Esophagus (tissue), 2 donors: Measurements from ENCODE around the gene SPATA9. TPM values are rescaled to one million over a fixed set of nuclear protein-coding genes. Genes with fewer than 3 reads are reported as not detected.

Source experiments
- H3K27ac ChIP-seq, 2 donors: one replicate each; pipeline ENCODE4 v1.5.1; 2013; ENCODE audit warnings: low read depth in 2 of 2, mild to moderate bottlenecking in 2 of 2, inconsistent platforms in 1 of 2, low read length in 1 of 2, moderate library complexity in 1 of 2
- H3K27me3 ChIP-seq, 2 donors: one replicate each; pipeline ENCODE4 v1.6.1; 2013; ENCODE audit warnings: low read length in 2 of 2, control low read depth in 1 of 2, mild to moderate bottlenecking in 1 of 2; ENCODE audit not compliant: insufficient read depth in 2 of 2, control insufficient read depth in 1 of 2
- H3K36me3 ChIP-seq, 2 donors: one replicate each; pipeline ENCODE4 v1.6.1; 2013; ENCODE audit warnings: low read length in 1 of 2; ENCODE audit not compliant: control insufficient read depth in 2 of 2, insufficient read depth in 2 of 2
- H3K4me1 ChIP-seq, 2 donors: one replicate each; pipeline ENCODE4 v1.6.1; 2013; ENCODE audit warnings: low read length in 1 of 2; ENCODE audit not compliant: control insufficient read depth in 2 of 2, insufficient read depth in 2 of 2
- H3K4me3 ChIP-seq, 2 donors: one replicate each; pipeline ENCODE4 v1.5.1; 2013; ENCODE audit warnings: low read length in 2 of 2, mild to moderate bottlenecking in 2 of 2, low read depth in 1 of 2, moderate library complexity in 1 of 2
- H3K9me3 ChIP-seq, 2 donors: one replicate each; pipeline ENCODE4 v1.6.1; 2013; ENCODE audit warnings: mild to moderate bottlenecking in 2 of 2, low read depth in 1 of 2, low read length in 1 of 2, moderate library complexity in 1 of 2; ENCODE audit not compliant: control insufficient read depth in 2 of 2, insufficient read depth in 1 of 2
- WGBS, 2 donors: extraction: QIAGEN DNeasy Blood & Tissue Kit; methylation state at CpG; one replicate each; pipeline ENCODE4 v1.1.7; 2013; 5-methylcytosine and 5-hydroxymethylcytosine counted together
- polyA plus RNA-seq, 2 donors: library from polyadenylated mRNA; stranded (reverse); fragments of 200-250 nt; gene quantifications; one replicate each; pipeline ENCODE4 v1.2.3, GENCODE V29; 2013
- donor health status: healthy with polysubstance abuse.
- donor health status: Bipolar disorder and iron deficiency.

The SPATA9 gene
- polyA plus RNA-seq, 2 donors = 0.06 TPM; not detected in 1

DNA sequence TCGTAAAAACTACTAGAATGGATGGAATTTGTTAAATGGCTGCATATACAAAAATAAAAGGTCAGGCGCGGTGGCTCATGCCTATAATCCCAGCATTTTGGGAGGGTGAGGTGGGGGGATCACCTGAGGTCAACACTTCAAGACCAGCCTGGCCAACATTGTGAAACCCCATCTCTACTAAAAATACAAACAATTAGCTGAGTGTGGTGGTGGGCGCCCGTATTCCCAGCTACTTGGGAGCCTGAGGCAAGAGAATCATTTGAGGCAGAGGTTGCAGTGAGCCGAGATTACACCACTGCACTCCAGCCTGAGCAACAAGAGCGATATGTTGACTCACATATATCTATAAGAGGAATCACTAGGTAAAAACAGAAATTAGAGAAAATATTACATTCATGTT lies 72.2 kb downstream of the SPATA9 start:
- Histone ChIP-seq H3K4me3 (no peak overlapping the region), H3K4me1 (no peaks in the 10 kb centered on the region), H3K36me3 (no peaks in the 10 kb centered on the region), H3K27ac (no peak overlapping the region), H3K27me3 (no peaks in the 10 kb centered on the region), H3K9me3 (peaks cover 0 to 3% of the 10 kb centered on the region in 2 donors)
- WGBS, 2 donors = 94 to 95% methylated on average over 7 of the region's 7 CpGs

DNA sequence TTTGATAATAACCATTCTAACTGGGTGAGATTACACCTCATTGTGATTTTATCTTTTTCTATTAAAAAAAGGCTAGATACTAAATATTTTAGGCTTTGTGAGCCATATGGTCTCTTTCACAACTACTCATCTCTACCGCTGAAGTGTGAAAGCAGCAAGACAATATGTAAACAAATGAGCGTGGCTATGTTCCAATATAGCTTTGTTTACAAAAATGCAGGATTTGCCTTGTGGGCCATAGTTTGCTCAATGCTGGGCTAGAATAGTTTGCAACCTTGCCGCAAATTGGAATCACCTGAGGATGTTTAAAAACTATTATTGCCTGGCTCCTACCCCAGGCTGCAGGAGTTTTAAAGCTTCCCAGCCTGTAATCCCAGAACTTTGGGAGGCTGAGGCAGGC lies 73.1 kb downstream of the SPATA9 start:
- 30 to 45% methylated on average over 3 of the region's 3 CpGs for WGBS, 2 donors
- no peaks in the 10 kb centered on the region for H3K4me1 ChIP-seq

More for the DNA sequence above, 73.1 kb downstream of the SPATA9 start:
- H3K4me3 ChIP-seq = no peak overlapping the region
- H3K27ac ChIP-seq = no peak overlapping the region
- H3K27me3 ChIP-seq = no peaks in the 10 kb centered on the region
- peaks cover 0 to 3% of the 10 kb centered on the region in 2 donors for H3K9me3 ChIP-seq
- no peaks in the 10 kb centered on the region for H3K36me3 ChIP-seq

Other genes starting within 250 kb of the SPATA9 start
- 10 to 100 TPM; 11.7 to 13.0 TPM for gene SKIC3, start 128.0 kb downstream of the SPATA9 start, polyA plus RNA-seq
- gene ARSK, start 127.9 kb downstream of the SPATA9 start, polyA plus RNA-seq = 1 to 10 TPM; 1.1 to 1.7 TPM
- gene GPR150, start 62.9 kb downstream of the SPATA9 start, polyA plus RNA-seq = under 1 TPM in 1 of 2 donors, not detected in 1; 0.05 TPM
- gene RFESD, start 36.2 kb downstream of the SPATA9 start, polyA plus RNA-seq = 1 to 10 TPM; 1.1 to 1.6 TPM
- 1 to 10 TPM; 3.5 to 3.8 TPM for gene RHOBTB3, start 48.3 kb upstream of the SPATA9 start, polyA plus RNA-seq
- gene GLRX, start 139.7 kb upstream of the SPATA9 start, polyA plus RNA-seq = 10 to 100 TPM in 1 of 2 donors, 1 to 10 TPM in 1; 5.6 to 11.1 TPM